Peyer's patch (tissue), 4 donors: ENCODE measurements around the gene ZNF638. TPM values are rescaled to one million over a fixed set of nuclear protein-coding genes. Genes with fewer than 3 reads are reported as not detected.
A peak's percentile ranks its signal among the peaks of the same experiment; 100 is the strongest.

Source experiments
- DNase-seq, 3 donors: peaks; one replicate each; pipeline ENCODE4 v3.0.0-alpha.2; 2017 to 2019
- H3K27ac ChIP-seq, 4 donors: fragments of 200-600 bp; sonication (generic); one replicate each; pipeline ENCODE4 v1.5.1; 2016 to 2019
- H3K27me3 ChIP-seq, 2 donors: fragments of 200-600 bp; sonication (generic); one replicate each; pipeline ENCODE4 v1.5.1; 2019
- H3K36me3 ChIP-seq, 3 donors: fragments of 200-600 bp; sonication (generic); one replicate each; pipeline ENCODE4 v1.5.1; 2016 to 2019
- H3K4me1 ChIP-seq, 4 donors: fragments of 200-600 bp; sonication (generic); one replicate each; pipeline ENCODE4 v1.5.1; 2016 to 2019
- H3K4me3 ChIP-seq, 4 donors: fragments of 200-600 bp; sonication (generic); 1 replicate in 3 of 4; 2 replicates in 1 of 4; pipeline ENCODE4 v1.5.1; 2016 to 2019; ENCODE audit warnings: mild to moderate bottlenecking in 1 of 4
- H3K9me3 ChIP-seq, 4 donors: fragments of 200-600 bp; sonication (generic); one replicate each; pipeline ENCODE4 v1.5.1; 2016 to 2019; ENCODE audit warnings: mild to moderate bottlenecking in 1 of 4
- CTCF ChIP-seq, 6 experiments: fragments of 450-650 bp in 4 of 6; fragments of 200-600 bp in 2 of 6; sonication (generic) in 1 of 6; IDR thresholded peaks; one replicate each; pipeline ENCODE4 v1.5.1; 2017 to 2019; ENCODE audit warnings: antibody characterized with exemption in 6 of 6, mild to moderate bottlenecking in 3 of 6, moderate library complexity in 1 of 6
- POLR2A ChIP-seq, 2 donors: fragments of 450-650 bp; IDR thresholded peaks; one replicate each; pipeline ENCODE4 v1.5.1; 2017; ENCODE audit warnings: antibody characterized with exemption in 2 of 2, mild to moderate bottlenecking in 2 of 2, moderate library complexity in 2 of 2
- total RNA-seq, 4 donors: library from RNA; depleted of rRNA; stranded (reverse); fragments of >200 nt; gene quantifications; one replicate each; pipeline ENCODE4 v1.1.0, GENCODE V29; 2016

The ZNF638 gene
- total RNA-seq, 4 donors from 2014 or later = 155 to 539 (median 174) TPM

- Histone ChIP-seq H3K36me3 (no peaks in the 10 kb centered on the region), H3K27ac (no peak overlapping the region), H3K9me3 (peaks cover 0 to 15% (median 0%) of the 10 kb centered on the region in 4 donors), H3K27me3 (no peaks in the 10 kb centered on the region), H3K4me1 (peaks cover 0 to 27% (median under 1%) of the 10 kb centered on the region in 4 donors), H3K4me3 (no peak overlapping the region)
- TF ChIP-seq POLR2A (IDR thresholded peaks at IDR 0.05) (no peak), CTCF (IDR thresholded peaks at IDR 0.05) (peak in 2 of 6 experiments; percentile 12 to 34)
- DNase-seq = no peak
These were observed 129.2 kb downstream of the ZNF638 start for GRCh38 chr2:71460595-71461303.

GRCh38 chr2:71461304-71461671 is 129.7 kb downstream of the ZNF638 start:
- TF ChIP-seq CTCF (IDR thresholded peaks at IDR 0.05) = no peak
- no peak for TF ChIP-seq POLR2A (IDR thresholded peaks at IDR 0.05)
- no peak overlapping the region for H3K4me3 ChIP-seq
- H3K27ac ChIP-seq = no peak overlapping the region
- DNase-seq = no peak
- no peaks in the 10 kb centered on the region for H3K36me3 ChIP-seq
- peaks cover 0 to 15% (median 0%) of the 10 kb centered on the region in 4 donors for H3K9me3 ChIP-seq
- H3K4me1 ChIP-seq = peaks cover 0 to 27% (median 3%) of the 10 kb centered on the region in 4 donors
- no peaks in the 10 kb centered on the region for H3K27me3 ChIP-seq

- Histone ChIP-seq H3K4me1 (peaks cover 0 to 28% (median 7%) of the 10 kb centered on the region in 4 donors), H3K36me3 (no peaks in the 10 kb centered on the region), H3K9me3 (peaks cover 0 to 15% (median 0%) of the 10 kb centered on the region in 4 donors), H3K4me3 (no peak overlapping the region), H3K27me3 (no peaks in the 10 kb centered on the region), H3K27ac (no peak overlapping the region)
- DNase-seq = no peak
- TF ChIP-seq POLR2A (IDR thresholded peaks at IDR 0.05) = no peak
- no peak for TF ChIP-seq CTCF (IDR thresholded peaks at IDR 0.05)
These were observed 130.5 kb downstream of the ZNF638 start for GRCh38 chr2:71462056-71462605.

GRCh38 chr2:71462641-71463341 is 131.2 kb downstream of the ZNF638 start:
- Histone ChIP-seq H3K4me1 (peaks cover 0 to 21% (median 7%) of the 10 kb centered on the region in 4 donors), H3K27ac (no peak overlapping the region), H3K9me3 (peaks cover 0 to 15% (median 0%) of the 10 kb centered on the region in 4 donors), H3K27me3 (no peaks in the 10 kb centered on the region), H3K36me3 (no peaks in the 10 kb centered on the region), H3K4me3 (no peak overlapping the region)
- peak in 1 of 3 donors; percentile 33 for DNase-seq
- TF ChIP-seq POLR2A (IDR thresholded peaks at IDR 0.05) = no peak
- TF ChIP-seq CTCF (IDR thresholded peaks at IDR 0.05) = no peak

GRCh38 chr2:71463342-71463654 is 131.7 kb downstream of the ZNF638 start:
- Histone ChIP-seq H3K27me3 (no peaks in the 10 kb centered on the region), H3K9me3 (peaks cover 0 to 15% (median 0%) of the 10 kb centered on the region in 4 donors), H3K4me3 (no peak overlapping the region), H3K4me1 (peaks cover 0 to 18% (median 7%) of the 10 kb centered on the region in 4 donors), H3K36me3 (no peaks in the 10 kb centered on the region), H3K27ac (no peak overlapping the region)
- DNase-seq = no peak
- TF ChIP-seq CTCF (IDR thresholded peaks at IDR 0.05) (no peak), POLR2A (IDR thresholded peaks at IDR 0.05) (no peak)
